GM23338 (cell line): Measurements from ENCODE around the gene PIEZO2.

ENCODE experiments used
- CREB1 ChIP-seq: fragments of 250-450 bp; sonication (Bioruptor Pico); IDR thresholded peaks from 2 replicates; pipeline ENCODE4 v1.5.0; 2020; ENCODE audit warnings: low read depth, mild to moderate bottlenecking, moderate library complexity
- EZH2 ChIP-seq: fragments of 200-600 bp; sonication (generic); IDR thresholded peaks from one replicate; pipeline ENCODE4 v1.8.0; 2017; ENCODE audit warnings: antibody characterized with exemption, mild to moderate bottlenecking, low read depth; ENCODE audit not compliant: unreplicated experiment
- EZH2phosphoT487 ChIP-seq: fragments of 200-600 bp; sonication (generic); IDR thresholded peaks from one replicate; pipeline ENCODE4 v1.8.1; 2018; ENCODE audit warnings: antibody characterized with exemption; ENCODE audit not compliant: unreplicated experiment
- NANOG ChIP-seq: IDR thresholded peaks from 2 replicates; pipeline ENCODE4 v1.6.1; 2016; ENCODE audit warnings: antibody characterized with exemption, borderline replicate concordance
- POLR2AphosphoS5 ChIP-seq: IDR thresholded peaks from 2 replicates; pipeline ENCODE4 v1.6.1; 2016; ENCODE audit warnings: antibody characterized with exemption, low read depth
- ZNF114 ChIP-seq: fragments of 250-450 bp; sonication (Bioruptor Pico); IDR thresholded peaks from 2 replicates; pipeline ENCODE4 v1.5.0; 2020; ENCODE audit warnings: mild to moderate bottlenecking, moderate library complexity
- TF ChIP-seq, protein P1 (sequence below), 2 experiments: fragments of 200-600 bp in 1 of 2; sonication (generic) in 1 of 2; conservative IDR thresholded peaks; 2 replicates each; pipeline versions ENCODE4 v1.5.1 to v1.6.1; 2016 to 2017; ENCODE audit warnings: antibody characterized with exemption in 2 of 2, low read depth in 2 of 2, mild to moderate bottlenecking in 2 of 2, moderate library complexity in 1 of 2
- TF ChIP-seq, protein P2 (sequence below): IDR thresholded peaks from one replicate; pipeline ENCODE4 v1.6.1; 2018; ENCODE audit warnings: antibody characterized with exemption; ENCODE audit not compliant: unreplicated experiment

DNA sequence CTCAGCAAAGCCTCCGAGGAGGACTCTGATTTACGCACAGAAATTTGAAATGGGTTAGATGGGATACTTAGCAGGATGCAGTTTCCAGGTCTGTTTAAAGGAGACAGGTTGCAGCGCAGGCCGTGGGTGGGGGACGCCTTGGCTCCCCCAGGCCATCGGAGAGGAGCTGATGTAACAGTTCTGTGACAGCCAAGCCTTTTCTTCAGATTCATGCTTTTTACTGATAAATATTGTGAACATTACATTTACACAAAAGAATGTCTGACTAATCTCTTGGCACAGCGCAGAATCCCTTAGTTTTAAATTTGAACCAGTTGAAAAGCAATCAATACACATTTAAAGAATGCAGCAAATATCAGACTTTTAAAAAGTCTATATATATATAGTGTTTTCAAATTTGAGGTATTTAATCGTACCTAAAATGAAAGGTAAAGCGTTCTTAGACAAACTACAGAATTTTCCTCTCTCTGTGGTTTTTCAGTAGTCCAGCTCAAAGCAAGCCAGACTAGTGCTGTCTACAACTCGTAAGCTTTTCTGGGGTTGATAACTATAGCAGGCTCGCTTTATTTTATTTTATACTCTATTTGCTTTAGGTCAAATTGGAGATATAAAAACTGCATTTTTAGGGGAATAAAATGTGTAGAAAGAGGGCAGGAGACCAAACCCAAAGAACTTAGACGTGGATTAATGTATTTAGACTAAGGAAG, 221.9 kb downstream of the PIEZO2 start:
- TF ChIP-seq, protein P1, sequence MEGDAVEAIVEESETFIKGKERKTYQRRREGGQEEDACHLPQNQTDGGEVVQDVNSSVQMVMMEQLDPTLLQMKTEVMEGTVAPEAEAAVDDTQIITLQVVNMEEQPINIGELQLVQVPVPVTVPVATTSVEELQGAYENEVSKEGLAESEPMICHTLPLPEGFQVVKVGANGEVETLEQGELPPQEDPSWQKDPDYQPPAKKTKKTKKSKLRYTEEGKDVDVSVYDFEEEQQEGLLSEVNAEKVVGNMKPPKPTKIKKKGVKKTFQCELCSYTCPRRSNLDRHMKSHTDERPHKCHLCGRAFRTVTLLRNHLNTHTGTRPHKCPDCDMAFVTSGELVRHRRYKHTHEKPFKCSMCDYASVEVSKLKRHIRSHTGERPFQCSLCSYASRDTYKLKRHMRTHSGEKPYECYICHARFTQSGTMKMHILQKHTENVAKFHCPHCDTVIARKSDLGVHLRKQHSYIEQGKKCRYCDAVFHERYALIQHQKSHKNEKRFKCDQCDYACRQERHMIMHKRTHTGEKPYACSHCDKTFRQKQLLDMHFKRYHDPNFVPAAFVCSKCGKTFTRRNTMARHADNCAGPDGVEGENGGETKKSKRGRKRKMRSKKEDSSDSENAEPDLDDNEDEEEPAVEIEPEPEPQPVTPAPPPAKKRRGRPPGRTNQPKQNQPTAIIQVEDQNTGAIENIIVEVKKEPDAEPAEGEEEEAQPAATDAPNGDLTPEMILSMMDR (conservative IDR thresholded peaks at IDR 0.05; ENCODE audit: low read depth in 2 of 2) = no peak
- TF ChIP-seq EZH2 (no peak), EZH2phosphoT487 (no peak), POLR2AphosphoS5 (no peak), ZNF114 (CRISPR knock-in tag) (no peak), NANOG (no peak), CREB1 (no peak)
- TF ChIP-seq, protein P2, sequence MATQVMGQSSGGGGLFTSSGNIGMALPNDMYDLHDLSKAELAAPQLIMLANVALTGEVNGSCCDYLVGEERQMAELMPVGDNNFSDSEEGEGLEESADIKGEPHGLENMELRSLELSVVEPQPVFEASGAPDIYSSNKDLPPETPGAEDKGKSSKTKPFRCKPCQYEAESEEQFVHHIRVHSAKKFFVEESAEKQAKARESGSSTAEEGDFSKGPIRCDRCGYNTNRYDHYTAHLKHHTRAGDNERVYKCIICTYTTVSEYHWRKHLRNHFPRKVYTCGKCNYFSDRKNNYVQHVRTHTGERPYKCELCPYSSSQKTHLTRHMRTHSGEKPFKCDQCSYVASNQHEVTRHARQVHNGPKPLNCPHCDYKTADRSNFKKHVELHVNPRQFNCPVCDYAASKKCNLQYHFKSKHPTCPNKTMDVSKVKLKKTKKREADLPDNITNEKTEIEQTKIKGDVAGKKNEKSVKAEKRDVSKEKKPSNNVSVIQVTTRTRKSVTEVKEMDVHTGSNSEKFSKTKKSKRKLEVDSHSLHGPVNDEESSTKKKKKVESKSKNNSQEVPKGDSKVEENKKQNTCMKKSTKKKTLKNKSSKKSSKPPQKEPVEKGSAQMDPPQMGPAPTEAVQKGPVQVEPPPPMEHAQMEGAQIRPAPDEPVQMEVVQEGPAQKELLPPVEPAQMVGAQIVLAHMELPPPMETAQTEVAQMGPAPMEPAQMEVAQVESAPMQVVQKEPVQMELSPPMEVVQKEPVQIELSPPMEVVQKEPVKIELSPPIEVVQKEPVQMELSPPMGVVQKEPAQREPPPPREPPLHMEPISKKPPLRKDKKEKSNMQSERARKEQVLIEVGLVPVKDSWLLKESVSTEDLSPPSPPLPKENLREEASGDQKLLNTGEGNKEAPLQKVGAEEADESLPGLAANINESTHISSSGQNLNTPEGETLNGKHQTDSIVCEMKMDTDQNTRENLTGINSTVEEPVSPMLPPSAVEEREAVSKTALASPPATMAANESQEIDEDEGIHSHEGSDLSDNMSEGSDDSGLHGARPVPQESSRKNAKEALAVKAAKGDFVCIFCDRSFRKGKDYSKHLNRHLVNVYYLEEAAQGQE = no peak
